SKM-1 (cell line): ENCODE measurements around the gene SUSD5.
A peak's percentile ranks its signal among the peaks of the same experiment; 100 is the strongest.
"Not testable (repeated sequence)": the region's sequence is repeated elsewhere in the genome, so short reads cannot be mapped to it uniquely, and the experiment has no call there.

Source experiments
- DNase-seq: peaks from one replicate; lab custom pipeline; 2025; ENCODE audit not compliant: unreplicated experiment; lab: John Stamatoyannopoulos, UW

Gene SUSD5

GRCh38 chr3:33152363-33153360 lies 65.9 kb downstream of the SUSD5 start:
- no peak for DNase-seq

- peak; percentile 60 for DNase-seq
Measured at GRCh38 chr3:33149342-33149741, 69.3 kb downstream of the SUSD5 start.

GRCh38 chr3:33146791-33147445 lies 71.7 kb downstream of the SUSD5 start:
- peak; percentile 16 for DNase-seq

- DNase-seq = no peak
Measured at GRCh38 chr3:33145901-33146580, 72.6 kb downstream of the SUSD5 start.

- no peak for DNase-seq
Measured at GRCh38 chr3:33145221-33145900, 73.2 kb downstream of the SUSD5 start.

- DNase-seq = no peak
Measured at GRCh38 chr3:33144433-33144832, 74.2 kb downstream of the SUSD5 start.

GRCh38 chr3:33141006-33141405 lies 77.6 kb downstream of the SUSD5 start:
- DNase-seq = no peak

GRCh38 chr3:33139996-33140395 lies 78.6 kb downstream of the SUSD5 start:
- no peak for DNase-seq

- not testable (repeated sequence) for DNase-seq
Measured at GRCh38 chr3:33139006-33139623, 79.5 kb downstream of the SUSD5 start.

GRCh38 chr3:33137691-33138090 lies 80.9 kb downstream of the SUSD5 start:
- no peak for DNase-seq

GRCh38 chr3:33134026-33134625 lies 84.5 kb downstream of the SUSD5 start:
- DNase-seq = no peak

GRCh38 chr3:33132019-33132360 lies 86.6 kb downstream of the SUSD5 start:
- DNase-seq = no peak

- DNase-seq = peak; percentile 56
Measured at GRCh38 chr3:33131331-33132018, 87.1 kb downstream of the SUSD5 start.

GRCh38 chr3:33130144-33130543 lies 88.5 kb downstream of the SUSD5 start:
- DNase-seq = no peak

- no peak for DNase-seq
Measured at GRCh38 chr3:33128706-33129105, 89.9 kb downstream of the SUSD5 start.

- no peak for DNase-seq
Measured at GRCh38 chr3:33125840-33126239, 92.8 kb downstream of the SUSD5 start.

- no peak for DNase-seq
Measured at GRCh38 chr3:33124638-33125037, 94.0 kb downstream of the SUSD5 start.

- DNase-seq = no peak
Measured at GRCh38 chr3:33122991-33123390, 95.6 kb downstream of the SUSD5 start.

GRCh38 chr3:33119891-33120290 lies 98.7 kb downstream of the SUSD5 start:
- no peak for DNase-seq

GRCh38 chr3:33117461-33117860 lies 101.1 kb downstream of the SUSD5 start:
- DNase-seq = no peak
